Neutrophil (primary cell): ENCODE measurements around the gene TMEM217.

Source experiments
- H3K27ac ChIP-seq: fragments of 200-600 bp; sonication (generic); 2 replicates; pipeline ENCODE4 v1.5.1; 2016; ENCODE audit warnings: mild to moderate bottlenecking, moderate library complexity
- H3K27me3 ChIP-seq: fragments of 200-600 bp; sonication (generic); 2 replicates; pipeline ENCODE4 v1.6.0; 2016; ENCODE audit warnings: mild to moderate bottlenecking
- H3K36me3 ChIP-seq: fragments of 200-600 bp; sonication (generic); 2 replicates; pipeline ENCODE4 v1.5.1; 2017
- H3K4me1 ChIP-seq, 2 experiments: fragments of 200-600 bp in 1 of 2; sonication (generic) in 1 of 2; 1 replicate in 1 of 2; 2 replicates in 1 of 2; pipeline versions ENCODE4 v1.5.1 to v1.6.1; 2013 to 2016; ENCODE audit warnings: low read depth in 1 of 2, low read length in 1 of 2, mild to moderate bottlenecking in 1 of 2, moderate library complexity in 1 of 2; ENCODE audit not compliant: control insufficient read depth in 1 of 2, insufficient read depth in 1 of 2
- H3K4me3 ChIP-seq, 2 experiments: fragments of 200-600 bp in 1 of 2; sonication (generic) in 1 of 2; 1 replicate in 1 of 2; 2 replicates in 1 of 2; pipeline ENCODE4 v1.5.1; 2013 to 2016; ENCODE audit warnings: low read depth in 1 of 2, low read length in 1 of 2, mild to moderate bottlenecking in 1 of 2, moderate library complexity in 1 of 2
- H3K9me3 ChIP-seq: fragments of 200-600 bp; sonication (generic); 2 replicates; pipeline ENCODE4 v1.5.1; 2016
- CTCF ChIP-seq: fragments of 200-600 bp; sonication (generic); IDR thresholded peaks from 2 replicates; pipeline ENCODE4 v1.5.1; 2016; ENCODE audit warnings: antibody characterized with exemption

Gene TMEM217

GRCh38 chr6:37269105-37269504, 11.2 kb upstream of the TMEM217 start:
- Histone ChIP-seq H3K36me3 (no peaks in the 10 kb centered on the region), H3K27me3 (no peaks in the 10 kb centered on the region), H3K9me3 (no peaks in the 10 kb centered on the region), H3K27ac (no peak overlapping the region), H3K4me1 (peaks cover 16 to 18% of the 10 kb centered on the region in 2 experiments), H3K4me3 (no peak overlapping the region)
- no peak for TF ChIP-seq CTCF

- no peaks in the 10 kb centered on the region for H3K9me3 ChIP-seq
- H3K36me3 ChIP-seq, result no peaks in the 10 kb centered on the region
- H3K27ac ChIP-seq, result no peak overlapping the region
- TF ChIP-seq CTCF, result no peak
- H3K4me3 ChIP-seq, result no peak overlapping the region
- H3K4me1 ChIP-seq, result peaks cover 3 to 6% of the 10 kb centered on the region in 2 experiments
- H3K27me3 ChIP-seq, result no peaks in the 10 kb centered on the region
Observed at GRCh38 chr6:37265860-37266259, 7.9 kb upstream of the TMEM217 start.

DNA sequence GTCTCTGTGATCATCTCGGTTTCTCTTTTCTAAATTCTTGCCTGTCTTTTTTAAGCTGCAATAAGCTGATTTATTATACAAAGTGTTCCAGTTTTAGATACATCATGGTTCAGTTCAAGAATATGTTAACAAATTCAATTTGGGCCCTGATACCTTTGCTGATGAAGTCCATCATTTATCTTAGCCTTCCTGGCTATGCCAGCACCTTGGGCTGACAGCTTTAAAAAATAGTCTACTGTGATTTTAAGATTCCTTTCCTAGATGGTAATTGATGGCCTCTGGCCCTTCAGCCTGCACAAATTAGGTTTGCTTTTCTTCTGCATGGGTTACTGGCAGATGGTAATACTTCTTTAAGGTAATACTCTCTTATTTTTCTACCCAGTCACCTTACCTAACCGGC, 7.1 kb upstream of the TMEM217 start:
- Histone ChIP-seq H3K4me1 (peaks cover 9 to 11% of the 10 kb centered on the region in 2 experiments), H3K27me3 (no peaks in the 10 kb centered on the region), H3K9me3 (no peaks in the 10 kb centered on the region), H3K36me3 (no peaks in the 10 kb centered on the region), H3K27ac (no peak overlapping the region), H3K4me3 (no peak overlapping the region)
- TF ChIP-seq CTCF, result no peak

DNA sequence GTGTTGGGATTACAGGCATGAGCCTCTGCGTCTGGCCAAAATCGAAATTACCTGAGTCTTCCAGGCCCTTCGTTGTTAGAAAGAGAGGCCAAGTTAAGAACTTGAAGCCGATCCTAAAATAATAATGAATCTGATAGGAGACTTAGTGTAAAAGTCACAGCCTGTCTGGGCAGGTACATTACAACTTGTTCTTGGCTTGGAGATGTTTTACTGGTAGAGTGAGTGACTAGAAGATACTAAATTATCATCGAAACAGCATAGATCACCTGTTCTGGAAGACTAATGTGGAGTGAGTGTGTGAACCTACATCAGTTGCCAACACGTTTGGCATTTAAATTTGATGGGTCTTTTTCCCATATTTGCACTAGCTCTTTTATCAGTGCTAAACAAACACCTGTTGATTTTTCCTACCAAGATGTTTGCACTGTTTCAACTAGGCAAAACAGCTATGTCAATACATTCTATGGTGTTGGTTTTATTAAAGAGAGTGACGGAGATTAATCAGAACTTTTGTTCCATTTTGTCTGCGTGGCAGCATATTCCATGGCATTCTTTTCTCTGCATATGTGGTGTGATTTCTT, 4.6 kb upstream of the TMEM217 start:
- Histone ChIP-seq H3K9me3 (no peaks in the 10 kb centered on the region), H3K4me1 (peaks cover 29 to 30% of the 10 kb centered on the region in 2 experiments), H3K27ac (no peak overlapping the region), H3K27me3 (no peaks in the 10 kb centered on the region), H3K4me3 (no peak overlapping the region), H3K36me3 (no peaks in the 10 kb centered on the region)
- no peak for TF ChIP-seq CTCF

- H3K36me3 ChIP-seq, result no peaks in the 10 kb centered on the region
- H3K9me3 ChIP-seq, result no peaks in the 10 kb centered on the region
- peaks cover 37 to 38% of the 10 kb centered on the region in 2 experiments for H3K4me1 ChIP-seq
- H3K4me3 ChIP-seq, result no peak overlapping the region
- H3K27ac ChIP-seq, result no peak overlapping the region
- H3K27me3 ChIP-seq, result no peaks in the 10 kb centered on the region
- no peak for TF ChIP-seq CTCF
Observed at GRCh38 chr6:37261198-37261597, 3.3 kb upstream of the TMEM217 start.

- Histone ChIP-seq H3K27me3 (no peaks in the 10 kb centered on the region), H3K4me1 (peaks cover 37 to 38% of the 10 kb centered on the region in 2 experiments), H3K9me3 (no peaks in the 10 kb centered on the region), H3K27ac (no peak overlapping the region), H3K36me3 (no peaks in the 10 kb centered on the region), H3K4me3 (no peak overlapping the region)
- no peak for TF ChIP-seq CTCF
Observed at GRCh38 chr6:37260444-37260843, 2.5 kb upstream of the TMEM217 start.
